Nucleus accumbens (tissue), 56 donors: Measurements from ENCODE around the gene RAD17.
"Not testable (repeated sequence)": the region's sequence is repeated elsewhere in the genome, so short reads cannot be mapped to it uniquely, and the experiment has no call there.

Experiments
- DNase-seq, 56 donors: peaks; one replicate each; lab custom pipeline; 2025; lab: John Stamatoyannopoulos, UW

The RAD17 gene

GRCh38 chr5:69369340-69370121, at the start of gene RAD17, which contains the start of the genes AK6 and TAF9:
TSS of gene RAD17 (plus strand) at chr5:69369818. CDS start at chr5:69372209, 2,391 bp downstream.
TSS of gene AK6 (minus strand) at chr5:69369520. CDS start at chr5:69369490, 30 bp downstream.
TSS of gene TAF9 (minus strand) at chr5:69369520. CDS start at chr5:69365737, 3,783 bp downstream.
- DNase-seq: peak; percentile 79 to 99 (median 93)

GRCh38 chr5:69326365-69326764, 43.3 kb upstream of the RAD17 start:
- DNase-seq: no peak

- no peak for DNase-seq
Measured at GRCh38 chr5:69329905-69330489, 39.6 kb upstream of the RAD17 start.

- DNase-seq: no peak
Measured at GRCh38 chr5:69331528-69332445, 37.8 kb upstream of the RAD17 start.

GRCh38 chr5:69333668-69334315, 35.8 kb upstream of the RAD17 start:
- DNase-seq: peak in 1 of 56 donors; percentile 2

- DNase-seq: peak in 53 of 56 donors; percentile 8 to 90 (median 54)
Measured at GRCh38 chr5:69334793-69335268, 34.8 kb upstream of the RAD17 start.

- no peak for DNase-seq
Measured at GRCh38 chr5:69335341-69335935, 34.2 kb upstream of the RAD17 start.

GRCh38 chr5:69341520-69342161, 28.0 kb upstream of the RAD17 start:
- DNase-seq: no peak

- DNase-seq: no peak
Measured at GRCh38 chr5:69343083-69343482, 26.5 kb upstream of the RAD17 start.

GRCh38 chr5:69350664-69351063, 19.0 kb upstream of the RAD17 start:
- DNase-seq: no peak

GRCh38 chr5:69359699-69360098, 9.9 kb upstream of the RAD17 start:
- DNase-seq: no peak

- no peak for DNase-seq
Measured at GRCh38 chr5:69360442-69360841, 9.2 kb upstream of the RAD17 start.

GRCh38 chr5:69364414-69364813, 5.2 kb upstream of the RAD17 start:
- DNase-seq: no peak

- DNase-seq: no peak
Measured at GRCh38 chr5:69364850-69365249, 4.8 kb upstream of the RAD17 start.

- no peak for DNase-seq
Measured at GRCh38 chr5:69367697-69368279, 1.8 kb upstream of the RAD17 start.

GRCh38 chr5:69368458-69369339, 919 bp upstream of the RAD17 start:
- DNase-seq: peak in 2 of 56 donors; percentile 33 to 79

GRCh38 chr5:69370335-69370734, 717 bp downstream of the RAD17 start:
- not testable (repeated sequence) for DNase-seq

- DNase-seq: no peak
Measured at GRCh38 chr5:69372394-69372793, 2.8 kb downstream of the RAD17 start.
